Measurements from ENCODE around the gene MVP. TPM values are rescaled to one million over a fixed set of nuclear protein-coding genes. Genes with fewer than 3 reads are reported as not detected.

MVP gene
- total and polyA plus RNA-seq, 5 donors from 2014 or later: 116 to 163 (median 143) TPM

GRCh38 chr16:29875206-29875605 is 54.9 kb downstream of the MVP start:
- Histone ChIP-seq H3K4me3 (ENCODE audit: low read depth, low read length) (no peak overlapping the region), H3K27me3 (ENCODE audit: control insufficient read depth, insufficient read depth, low read length) (peaks cover 6% of the 10 kb centered on the region), H3K9me3 (ENCODE audit: control insufficient read depth in 2 of 2, low read length in 2 of 2) (no peaks in the 10 kb centered on the region), H3K36me3 (ENCODE audit: control insufficient read depth, insufficient read depth, low read length) (no peaks in the 10 kb centered on the region), H3K4me1 (ENCODE audit: control insufficient read depth, insufficient read depth, low read length, poor library complexity, severe bottlenecking) (peaks cover 16% of the 10 kb centered on the region), H3K27ac (ENCODE audit: insufficient read depth, low read length, poor library complexity, severe bottlenecking) (no peak overlapping the region)
- no peak for DNase-seq
- ATAC-seq (ENCODE audit: low read depth in 2 of 2): no peak
- Mint-ChIP-seq H3K27ac (no peak overlapping the region), H3K9me3 (peaks cover 0 to 2% (median 0%) of the 10 kb centered on the region in 7 donors), H3K4me1 (peaks cover 0 to 19% (median 7%) of the 10 kb centered on the region in 4 donors), H3K4me3 (no peak overlapping the region), H3K36me3 (no peaks in the 10 kb centered on the region), H3K27me3 (peaks cover 47% of the 10 kb centered on the region)

GRCh38 chr16:29876217-29876593 is 55.9 kb downstream of the MVP start:
- H3K27me3 ChIP-seq (ENCODE audit: control insufficient read depth, insufficient read depth, low read length): peaks cover 6% of the 10 kb centered on the region
- no peaks in the 10 kb centered on the region for H3K9me3 ChIP-seq (ENCODE audit: control insufficient read depth in 2 of 2, low read length in 2 of 2)

GRCh38 chr16:29876594-29877249 is 56.5 kb downstream of the MVP start:
- Mint-ChIP-seq H3K27ac (no peak overlapping the region), H3K4me1 (peaks cover 0 to 19% (median 7%) of the 10 kb centered on the region in 4 donors)
- no peak overlapping the region for H3K4me3 ChIP-seq (ENCODE audit: low read depth, low read length)

More at GRCh38 chr16:29876217-29876593, 55.9 kb downstream of the MVP start:
- H3K4me1 Mint-ChIP-seq: peaks cover 0 to 19% (median 7%) of the 10 kb centered on the region in 4 donors
- H3K9me3 Mint-ChIP-seq: peaks cover 0 to 2% (median 0%) of the 10 kb centered on the region in 7 donors
- peaks cover 16% of the 10 kb centered on the region for H3K4me1 ChIP-seq (ENCODE audit: control insufficient read depth, insufficient read depth, low read length, poor library complexity, severe bottlenecking)
- ATAC-seq (ENCODE audit: low read depth in 2 of 2) (peak in 1 of 2 donors; percentile 6), DNase-seq (no peak)
- peak overlapping the region in 1 of 3 donors; percentile 27 for H3K27ac Mint-ChIP-seq
- peak overlapping the region in 3 of 4 donors; percentile 69 to 83 (median 77) for H3K4me3 Mint-ChIP-seq
- no peak overlapping the region for H3K4me3 ChIP-seq (ENCODE audit: low read depth, low read length)
- H3K36me3 ChIP-seq (ENCODE audit: control insufficient read depth, insufficient read depth, low read length): no peaks in the 10 kb centered on the region
- peaks cover 52% of the 10 kb centered on the region for H3K27me3 Mint-ChIP-seq
- no peak overlapping the region for H3K27ac ChIP-seq (ENCODE audit: insufficient read depth, low read length, poor library complexity, severe bottlenecking)
- H3K36me3 Mint-ChIP-seq: no peaks in the 10 kb centered on the region

GRCh38 chr16:29877266-29877961 is 57.2 kb downstream of the MVP start:
- DNase-seq: peak; percentile 25 to 71 (median 44)
- H3K9me3 ChIP-seq (ENCODE audit: control insufficient read depth in 2 of 2, low read length in 2 of 2): no peaks in the 10 kb centered on the region
- H3K4me3 ChIP-seq (ENCODE audit: low read depth, low read length): peak overlapping the region; percentile 31
- H3K4me1 Mint-ChIP-seq: peaks cover 0 to 19% (median 7%) of the 10 kb centered on the region in 4 donors
- H3K27me3 ChIP-seq (ENCODE audit: control insufficient read depth, insufficient read depth, low read length): peaks cover 6% of the 10 kb centered on the region
- no peaks in the 10 kb centered on the region for H3K36me3 Mint-ChIP-seq
- H3K4me3 Mint-ChIP-seq: peak overlapping the region in 3 of 4 donors; percentile 21 to 77 (median 69)
- peaks cover 0 to 2% (median 0%) of the 10 kb centered on the region in 7 donors for H3K9me3 Mint-ChIP-seq
- H3K27me3 Mint-ChIP-seq: peaks cover 53% of the 10 kb centered on the region
- no peak overlapping the region for H3K27ac ChIP-seq (ENCODE audit: insufficient read depth, low read length, poor library complexity, severe bottlenecking)
- no peaks in the 10 kb centered on the region for H3K36me3 ChIP-seq (ENCODE audit: control insufficient read depth, insufficient read depth, low read length)
- ATAC-seq (ENCODE audit: low read depth in 2 of 2): peak; percentile 43 to 44
- peaks cover 16% of the 10 kb centered on the region for H3K4me1 ChIP-seq (ENCODE audit: control insufficient read depth, insufficient read depth, low read length, poor library complexity, severe bottlenecking)
- peak overlapping the region in 2 of 3 donors; percentile 31 to 39 for H3K27ac Mint-ChIP-seq

More at GRCh38 chr16:29876594-29877249, 56.5 kb downstream of the MVP start:
- H3K36me3 Mint-ChIP-seq: no peaks in the 10 kb centered on the region
- Histone ChIP-seq H3K27ac (ENCODE audit: insufficient read depth, low read length, poor library complexity, severe bottlenecking) (no peak overlapping the region), H3K36me3 (ENCODE audit: control insufficient read depth, insufficient read depth, low read length) (no peaks in the 10 kb centered on the region), H3K9me3 (ENCODE audit: control insufficient read depth in 2 of 2, low read length in 2 of 2) (no peaks in the 10 kb centered on the region), H3K27me3 (ENCODE audit: control insufficient read depth, insufficient read depth, low read length) (peaks cover 6% of the 10 kb centered on the region), H3K4me1 (ENCODE audit: control insufficient read depth, insufficient read depth, low read length, poor library complexity, severe bottlenecking) (peaks cover 16% of the 10 kb centered on the region)
- DNase-seq: peak in 1 of 3 donors; percentile 27
- H3K27me3 Mint-ChIP-seq: peaks cover 53% of the 10 kb centered on the region
- peak; percentile 14 to 22 for ATAC-seq (ENCODE audit: low read depth in 2 of 2)
- peak overlapping the region in 3 of 4 donors; percentile 69 to 83 (median 77) for H3K4me3 Mint-ChIP-seq
- peaks cover 0 to 2% (median 0%) of the 10 kb centered on the region in 7 donors for H3K9me3 Mint-ChIP-seq

- Mint-ChIP-seq H3K9me3 (peaks cover 0 to 3% (median 0%) of the 10 kb centered on the region in 7 donors), H3K27ac (no peak overlapping the region), H3K36me3 (no peaks in the 10 kb centered on the region), H3K27me3 (peaks cover 53% of the 10 kb centered on the region), H3K4me1 (peaks cover 0 to 19% (median 7%) of the 10 kb centered on the region in 4 donors), H3K4me3 (peak overlapping the region in 2 of 4 donors; percentile 21 to 50)
- H3K36me3 ChIP-seq (ENCODE audit: control insufficient read depth, insufficient read depth, low read length): no peaks in the 10 kb centered on the region
- no peak overlapping the region for H3K27ac ChIP-seq (ENCODE audit: insufficient read depth, low read length, poor library complexity, severe bottlenecking)
- no peak overlapping the region for H3K4me3 ChIP-seq (ENCODE audit: low read depth, low read length)
- H3K4me1 ChIP-seq (ENCODE audit: control insufficient read depth, insufficient read depth, low read length, poor library complexity, severe bottlenecking): peaks cover 16% of the 10 kb centered on the region
- ATAC-seq (ENCODE audit: low read depth in 2 of 2) (no peak), DNase-seq (no peak)
- H3K27me3 ChIP-seq (ENCODE audit: control insufficient read depth, insufficient read depth, low read length): peaks cover 6% of the 10 kb centered on the region
- no peaks in the 10 kb centered on the region for H3K9me3 ChIP-seq (ENCODE audit: control insufficient read depth in 2 of 2, low read length in 2 of 2)
These were observed 57.9 kb downstream of the MVP start for GRCh38 chr16:29878172-29878571.

GRCh38 chr16:29881050-29881449 is 60.8 kb downstream of the MVP start:
- H3K4me1 Mint-ChIP-seq: peaks cover 0 to 15% (median 7%) of the 10 kb centered on the region in 4 donors
- peaks cover 36% of the 10 kb centered on the region for H3K27me3 Mint-ChIP-seq
- Histone ChIP-seq H3K27ac (ENCODE audit: insufficient read depth, low read length, poor library complexity, severe bottlenecking) (no peak overlapping the region), H3K4me1 (ENCODE audit: control insufficient read depth, insufficient read depth, low read length, poor library complexity, severe bottlenecking) (peaks cover 16% of the 10 kb centered on the region), H3K27me3 (ENCODE audit: control insufficient read depth, insufficient read depth, low read length) (peaks cover 6% of the 10 kb centered on the region), H3K9me3 (ENCODE audit: control insufficient read depth in 2 of 2, low read length in 2 of 2) (no peaks in the 10 kb centered on the region), H3K36me3 (ENCODE audit: control insufficient read depth, insufficient read depth, low read length) (no peaks in the 10 kb centered on the region), H3K4me3 (ENCODE audit: low read depth, low read length) (no peak overlapping the region)
- ATAC-seq (ENCODE audit: low read depth in 2 of 2) (no peak), DNase-seq (no peak)
- H3K4me3 Mint-ChIP-seq: no peak overlapping the region
- peaks cover 0 to 5% (median 0%) of the 10 kb centered on the region in 7 donors for H3K9me3 Mint-ChIP-seq
- no peaks in the 10 kb centered on the region for H3K36me3 Mint-ChIP-seq
- H3K27ac Mint-ChIP-seq: no peak overlapping the region

- H3K36me3 ChIP-seq (ENCODE audit: control insufficient read depth, insufficient read depth, low read length): no peaks in the 10 kb centered on the region
- ATAC-seq (ENCODE audit: low read depth in 2 of 2) (no peak), DNase-seq (no peak)
- H3K27me3 ChIP-seq (ENCODE audit: control insufficient read depth, insufficient read depth, low read length): no peaks in the 10 kb centered on the region
- H3K9me3 ChIP-seq (ENCODE audit: control insufficient read depth in 2 of 2, low read length in 2 of 2): no peaks in the 10 kb centered on the region
- H3K4me3 Mint-ChIP-seq: no peak overlapping the region
- H3K4me1 Mint-ChIP-seq: no peaks in the 10 kb centered on the region
- H3K4me1 ChIP-seq (ENCODE audit: control insufficient read depth, insufficient read depth, low read length, poor library complexity, severe bottlenecking): no peaks in the 10 kb centered on the region
- no peak overlapping the region for H3K4me3 ChIP-seq (ENCODE audit: low read depth, low read length)
- no peak overlapping the region for H3K27ac Mint-ChIP-seq
- H3K27ac ChIP-seq (ENCODE audit: insufficient read depth, low read length, poor library complexity, severe bottlenecking): no peak overlapping the region
- no peaks in the 10 kb centered on the region for H3K36me3 Mint-ChIP-seq
- peaks cover 14% of the 10 kb centered on the region for H3K27me3 Mint-ChIP-seq
- peaks cover 0 to 5% (median 0%) of the 10 kb centered on the region in 7 donors for H3K9me3 Mint-ChIP-seq
These were observed 63.7 kb downstream of the MVP start for GRCh38 chr16:29883987-29884386.

Data from CD4-positive, CD25-positive, alpha-beta regulatory T cell (primary cell).